HepG2 (cell line): ENCODE data around the gene GPX2. TPM values are rescaled to one million over a fixed set of nuclear protein-coding genes. Genes with fewer than 3 reads are reported as not detected.

Experiments
- E2F2 ChIP-seq: sonication (generic); formaldehyde crosslinking; IDR thresholded peaks from 2 replicates; pipeline ENCODE4 v1.4.0; 2020; ENCODE audit warnings: missing genetic modification reagents, borderline replicate concordance
- ETS1 ChIP-seq: sonication (generic); formaldehyde crosslinking; IDR thresholded peaks from 2 replicates; pipeline ENCODE4 v1.4.0; 2020; ENCODE audit warnings: missing genetic modification reagents
- GFI1 ChIP-seq: sonication (generic); formaldehyde crosslinking; IDR thresholded peaks from 2 replicates; pipeline ENCODE4 v1.5.0; 2020; ENCODE audit warnings: missing genetic modification reagents, mild to moderate bottlenecking, borderline replicate concordance
- GZF1 ChIP-seq: sonication (generic); formaldehyde crosslinking; IDR thresholded peaks from 2 replicates; pipeline ENCODE4 v1.5.1; 2020; ENCODE audit warnings: mild to moderate bottlenecking, missing genetic modification reagents
- HDAC2 ChIP-seq: sonication (generic); formaldehyde crosslinking; IDR thresholded peaks from 2 replicates; pipeline ENCODE4 v1.4.0; 2020; ENCODE audit warnings: missing genetic modification reagents
- ISL2 ChIP-seq: sonication (generic); formaldehyde crosslinking; IDR thresholded peaks from 2 replicates; pipeline ENCODE4 v1.5.0; 2020; ENCODE audit warnings: missing genetic modification reagents
- MAF1 ChIP-seq: sonication (generic); formaldehyde crosslinking; IDR thresholded peaks from 2 replicates; pipeline ENCODE4 v1.5.0; 2020; ENCODE audit warnings: missing genetic modification reagents, borderline replicate concordance
- MEIS1 ChIP-seq: sonication (generic); formaldehyde crosslinking; IDR thresholded peaks from 2 replicates; pipeline ENCODE4 v1.9.0; 2021; ENCODE audit warnings: mild to moderate bottlenecking, missing genetic modification reagents, moderate library complexity, borderline replicate concordance
- MIXL1 ChIP-seq: IDR thresholded peaks from 2 replicates; pipeline ENCODE4 v1.6.1; 2016
- NONO ChIP-seq, 2 experiments: fragments of 450-650 bp in 1 of 2; sonication (generic) in 1 of 2; formaldehyde crosslinking in 1 of 2; IDR thresholded peaks in 1 of 2; conservative IDR thresholded peaks in 1 of 2; 2 replicates each; pipeline versions ENCODE4 v1.6.1 to v1.8.0; 2017 to 2022; ENCODE audit warnings: mild to moderate bottlenecking in 1 of 2, missing genetic modification reagents in 1 of 2, moderate library complexity in 1 of 2
- SOX13 ChIP-seq, 3 experiments: fragments of 450-650 bp in 1 of 3; sonication (generic) in 1 of 3; formaldehyde crosslinking in 1 of 3; IDR thresholded peaks in 2 of 3; conservative IDR thresholded peaks in 1 of 3; 2 replicates each; pipeline versions ENCODE4 v1.5.0 to v1.6.1; 2016 to 2020; ENCODE audit warnings: antibody characterized with exemption in 1 of 3, mild to moderate bottlenecking in 1 of 3, missing compliant biosample characterization in 1 of 3, missing genetic modification reagents in 1 of 3, moderate library complexity in 1 of 3
- SOX5 ChIP-seq: IDR thresholded peaks from 2 replicates; pipeline ENCODE4 v1.6.1; 2016; ENCODE audit warnings: borderline replicate concordance
- SRY ChIP-seq: sonication (generic); formaldehyde crosslinking; IDR thresholded peaks from 2 replicates; pipeline ENCODE4 v1.8.0; 2022; ENCODE audit warnings: mild to moderate bottlenecking, missing genetic modification reagents
- TSC22D2 ChIP-seq: sonication (generic); formaldehyde crosslinking; IDR thresholded peaks from 2 replicates; pipeline ENCODE4 v1.5.1; 2020; ENCODE audit warnings: missing genetic modification reagents, mild to moderate bottlenecking, borderline replicate concordance
- ZNF256 ChIP-seq: sonication (generic); formaldehyde crosslinking; conservative IDR thresholded peaks from 2 replicates; pipeline ENCODE4 v1.4.0; 2020; ENCODE audit warnings: missing genetic modification reagents
- ZNF318 ChIP-seq: sonication (generic); formaldehyde crosslinking; IDR thresholded peaks from 2 replicates; pipeline ENCODE4 v1.4.0; 2020; ENCODE audit warnings: mild to moderate bottlenecking, missing genetic modification reagents
- ZNF713 ChIP-seq: sonication (generic); formaldehyde crosslinking; IDR thresholded peaks from 2 replicates; pipeline ENCODE4 v1.4.0; 2020; ENCODE audit warnings: mild to moderate bottlenecking, missing genetic modification reagents
- ZNF724P ChIP-seq: sonication (generic); formaldehyde crosslinking; IDR thresholded peaks from 2 replicates; pipeline ENCODE4 v1.8.0; 2022; ENCODE audit warnings: missing genetic modification reagents, borderline replicate concordance
- ZNF761 ChIP-seq: sonication (generic); formaldehyde crosslinking; conservative IDR thresholded peaks from 2 replicates; pipeline ENCODE4 v1.4.0; 2020; ENCODE audit warnings: mild to moderate bottlenecking, missing genetic modification reagents
- polyA plus RNA-seq, 8 experiments: library from polyadenylated mRNA; depleted of rRNA in 3 of 8; stranded (reverse) in 7 of 8; unstranded in 1 of 8; fragments of >200 nt; fragmentation: Illumina TruSeq in 4 of 8; extraction: Trizol in 4 of 8; gene quantifications; 2 replicates each; pipeline versions ENCODE4 v1.2.1 to v1.2.3, GENCODE V29; 2011 to 2016; ENCODE audit warnings: low read depth in 4 of 8, missing spikeins in 1 of 8, mixed read lengths in 1 of 8; ENCODE audit not compliant: insufficient read depth in 1 of 8
- total RNA-seq, 5 experiments: library from RNA; depleted of rRNA; stranded (reverse); fragments of >200 nt; fragmentation: Illumina TruSeq; extraction: Trizol; gene quantifications; 2 replicates each; pipeline ENCODE4 v1.2.3, GENCODE V29; 2016; ENCODE audit warnings: low read depth in 1 of 5
- TF ChIP-seq, protein P1 (sequence below): IDR thresholded peaks from 2 replicates; pipeline ENCODE4 v1.6.1; 2012; ENCODE audit warnings: inconsistent platforms

GPX2 gene
- total and polyA plus RNA-seq, 2 of the 13 experiments (the other 11 are each of a cell fraction or from before 2014, with no cell fraction given) = 526 to 674 TPM

- TF ChIP-seq E2F2 (CRISPR knock-in tag) (no peak), MEIS1 (no peak), ZNF318 (CRISPR knock-in tag) (no peak), SOX5 (peak; percentile 76; the same call in 1 of the 2 replicates), TSC22D2 (CRISPR knock-in tag) (no peak), ZNF724P (no peak), GFI1 (CRISPR knock-in tag) (no peak), SOX13 (IDR thresholded peaks at IDR 0.05) (no peak), SOX13 (CRISPR knock-in tag; conservative IDR thresholded peaks at IDR 0.05 in 1 of 2, IDR thresholded peaks at IDR 0.05 in 1 of 2) (peak in 1 of 2 experiments; percentile 84; a peak in 2 of 4 replicates), MAF1 (no peak), ETS1 (CRISPR knock-in tag) (no peak), HDAC2 (CRISPR knock-in tag) (0 out of 2 replicates have a peak, but pooled peaks have one; percentile 18), MIXL1 (no peak), ZNF761 (CRISPR knock-in tag) (no peak), SRY (CRISPR knock-in tag) (no peak), ISL2 (CRISPR knock-in tag) (no peak), GZF1 (CRISPR knock-in tag) (no peak), ZNF713 (CRISPR knock-in tag) (no peak), ZNF256 (no peak), NONO (IDR thresholded peaks at IDR 0.05) (no peak), NONO (CRISPR knock-in tag; conservative IDR thresholded peaks at IDR 0.05) (no peak)
- TF ChIP-seq, protein P1, sequence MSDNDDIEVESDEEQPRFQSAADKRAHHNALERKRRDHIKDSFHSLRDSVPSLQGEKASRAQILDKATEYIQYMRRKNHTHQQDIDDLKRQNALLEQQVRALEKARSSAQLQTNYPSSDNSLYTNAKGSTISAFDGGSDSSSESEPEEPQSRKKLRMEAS = no peak
These were observed 10.3 kb downstream of the GPX2 start (continued) for GRCh38 chr14:64932231-64932630.
